Fibroblast of lung (primary cell): Measurements from ENCODE around the gene ADAR. TPM values are rescaled to one million over a fixed set of nuclear protein-coding genes. Genes with fewer than 3 reads are reported as not detected.

ENCODE experiments used
- DNase-seq, 2 donors: peaks; one replicate each; pipeline versions ENCODE4 v3.0.0 to v3.0.0-alpha.2; 2010; ENCODE audit warnings: low read depth in 2 of 2
- H2AFZ ChIP-seq: 2 replicates; pipeline ENCODE4 v1.5.1; 2012; ENCODE audit warnings: low read length, control low read depth, inconsistent platforms
- H3K27ac ChIP-seq: 2 replicates; pipeline ENCODE4 v1.5.1; 2011; ENCODE audit warnings: low read length, control low read depth; ENCODE audit not compliant: insufficient read depth
- H3K27me3 ChIP-seq: 2 replicates; pipeline ENCODE4 v1.5.1; 2011; ENCODE audit warnings: mild to moderate bottlenecking, low read length; ENCODE audit not compliant: control insufficient read depth, insufficient read depth
- H3K36me3 ChIP-seq: 2 replicates; pipeline ENCODE4 v1.5.1; 2011; ENCODE audit warnings: low read length; ENCODE audit not compliant: control insufficient read depth, insufficient read depth
- H3K4me1 ChIP-seq: 2 replicates; pipeline ENCODE4 v1.5.1; 2011; ENCODE audit warnings: low read length; ENCODE audit not compliant: control insufficient read depth, insufficient read depth; ENCODE audit errors: extremely low read depth
- H3K4me2 ChIP-seq: 2 replicates; pipeline ENCODE4 v1.5.1; 2011; ENCODE audit warnings: low read length, control low read depth; ENCODE audit not compliant: insufficient read depth; ENCODE audit errors: extremely low read depth
- H3K4me3 ChIP-seq, 4 experiments: fragments of 200-600 bp in 1 of 4; sonication (generic) in 1 of 4; replicated peaks in 1 of 4; 2 replicates each; pipeline ENCODE4 v1.5.1; 2011 to 2016; ENCODE audit warnings: low read length in 4 of 4, low read depth in 3 of 4, mild to moderate bottlenecking in 3 of 4, control low read depth in 2 of 4, inconsistent platforms in 1 of 4, mixed read lengths in 1 of 4; ENCODE audit not compliant: insufficient read depth in 1 of 4; ENCODE audit errors: control extremely low read depth in 1 of 4
- H3K79me2 ChIP-seq: 2 replicates; pipeline ENCODE4 v1.5.1; 2012; ENCODE audit warnings: mild to moderate bottlenecking, low read length, inconsistent platforms; ENCODE audit not compliant: control insufficient read depth, insufficient read depth
- H3K9ac ChIP-seq: 2 replicates; pipeline ENCODE4 v1.5.1; 2011; ENCODE audit warnings: mild to moderate bottlenecking, low read length, control low read depth; ENCODE audit not compliant: insufficient read depth
- H3K9me3 ChIP-seq: 2 replicates; pipeline ENCODE4 v1.5.1; 2012; ENCODE audit warnings: low read depth, low read length; ENCODE audit not compliant: control insufficient read depth, insufficient read depth
- H4K20me1 ChIP-seq: 2 replicates; pipeline ENCODE4 v1.5.1; 2011; ENCODE audit warnings: low read length; ENCODE audit not compliant: control insufficient read depth, insufficient read depth; ENCODE audit errors: extremely low read depth
- CTCF ChIP-seq, 2 donors: IDR thresholded peaks in 1 of 2; conservative IDR thresholded peaks in 1 of 2; 1 replicate in 1 of 2; 2 replicates in 1 of 2; pipeline ENCODE4 v1.5.1; 2011 to 2012; ENCODE audit warnings: low read length in 2 of 2, control low read depth in 1 of 2, inconsistent platforms in 1 of 2, low read depth in 1 of 2, mild to moderate bottlenecking in 1 of 2
- EZH2 ChIP-seq: IDR thresholded peaks from 2 replicates; pipeline ENCODE4 v1.5.1; 2012; ENCODE audit warnings: low read length, control low read depth, mild to moderate bottlenecking; ENCODE audit errors: missing control alignments
- polyA plus RNA-seq, 2 donors: library from polyadenylated mRNA; depleted of rRNA in 1 of 2; stranded (reverse) in 1 of 2; unstranded in 1 of 2; fragments of >200 nt; gene quantifications; 2 replicates each; pipeline ENCODE4 v1.2.1, GENCODE V29; 2011 to 2012; ENCODE audit warnings: missing spikeins in 1 of 2
- total RNA-seq: library from RNA; depleted of rRNA; stranded (reverse); fragments of >200 nt; gene quantifications from 2 replicates; pipeline ENCODE4 v1.2.1, GENCODE V29; 2014

ADAR gene
- total and polyA plus RNA-seq, 2 donors (not counting 1 experiment from before 2014, with no cell fraction given) = 98.4 to 140 TPM

- Histone ChIP-seq H3K4me2 (peak overlapping the region; percentile 99), H3K4me3 (peak overlapping the region; percentile 66 to 92 (median 69)), H2AFZ (peak overlapping the region; percentile 98), H3K79me2 (peaks cover 32% of the 10 kb centered on the region), H3K27ac (peak overlapping the region; percentile 87), H4K20me1 (no peaks in the 10 kb centered on the region), H3K9me3 (no peaks in the 10 kb centered on the region), H3K27me3 (no peaks in the 10 kb centered on the region), H3K36me3 (peaks cover 9% of the 10 kb centered on the region), H3K9ac (no peak overlapping the region), H3K4me1 (peaks cover 10% of the 10 kb centered on the region)
- DNase-seq = peak; percentile 85 to 95
- TF ChIP-seq CTCF (conservative IDR thresholded peaks at IDR 0.05 in 1 of 2, IDR thresholded peaks at IDR 0.05 in 1 of 2; ENCODE audit: low read depth in 1 of 2, low read length in 2 of 2) (peak; percentile 89 to 92), EZH2 (no peak)
These were observed 48.4 kb downstream of the ADAR start for GRCh38 chr1:154559466-154560044.

DNA sequence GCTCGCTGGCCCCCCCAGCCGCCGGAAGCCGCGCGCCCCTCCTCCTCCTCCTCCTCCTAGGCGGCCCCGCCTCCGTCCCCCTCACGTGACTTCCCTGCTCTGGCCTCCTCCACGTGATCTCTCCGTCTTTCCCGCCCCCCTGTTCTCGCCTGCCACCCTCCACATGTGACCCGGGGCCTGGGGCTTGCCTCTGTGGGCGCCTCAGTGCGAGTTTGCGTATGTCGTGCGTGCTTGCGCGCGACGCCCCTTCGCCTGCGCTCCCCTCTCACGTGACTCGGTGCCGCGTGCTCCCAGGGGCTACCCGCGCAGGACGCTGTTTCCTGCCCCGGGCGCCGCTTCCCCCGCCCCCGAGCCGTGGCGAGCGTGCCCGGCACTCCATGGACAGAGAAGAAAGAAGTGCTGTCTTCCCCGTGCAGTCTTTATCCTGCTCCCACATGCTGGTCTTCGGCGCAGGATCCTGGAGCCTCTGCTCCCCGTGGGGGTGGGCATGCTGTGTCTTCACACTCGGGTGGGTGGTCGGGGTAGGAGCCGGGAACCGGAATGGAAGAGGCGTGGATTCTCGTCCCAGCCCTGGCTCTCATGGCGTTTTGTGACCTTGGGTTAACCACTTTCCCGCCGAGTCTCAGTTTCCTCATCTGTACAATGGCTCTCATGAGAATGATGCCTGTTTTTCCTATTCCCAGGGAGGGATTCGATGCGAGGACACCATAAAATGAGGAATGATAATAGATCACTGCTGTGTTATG, 49.1 kb downstream of the ADAR start:
- Histone ChIP-seq H3K27me3 (no peaks in the 10 kb centered on the region), H3K4me1 (peaks cover 10% of the 10 kb centered on the region), H3K4me2 (peak overlapping the region; percentile 99), H2AFZ (peak overlapping the region; percentile 98), H3K9ac (peak overlapping the region; percentile 64), H3K27ac (peak overlapping the region; percentile 87), H3K79me2 (peaks cover 32% of the 10 kb centered on the region), H4K20me1 (no peaks in the 10 kb centered on the region), H3K36me3 (peaks cover 11% of the 10 kb centered on the region), H3K4me3 (peak overlapping the region; percentile 66 to 92 (median 69)), H3K9me3 (no peaks in the 10 kb centered on the region)
- peak; percentile 98 to 99 for DNase-seq
- TF ChIP-seq CTCF (conservative IDR thresholded peaks at IDR 0.05 in 1 of 2, IDR thresholded peaks at IDR 0.05 in 1 of 2; ENCODE audit: low read depth in 1 of 2, low read length in 2 of 2) (no peak), EZH2 (no peak)

- Histone ChIP-seq H3K36me3 (peaks cover 16% of the 10 kb centered on the region), H3K27me3 (no peaks in the 10 kb centered on the region), H3K4me1 (peaks cover 10% of the 10 kb centered on the region), H3K9me3 (no peaks in the 10 kb centered on the region), H2AFZ (peak within 1 kb of the TSS; percentile 98), H3K79me2 (peaks cover 32% of the 10 kb centered on the region), H4K20me1 (no peaks in the 10 kb centered on the region), H3K4me2 (peak within 1 kb of the TSS; percentile 99), H3K4me3 (peak within 1 kb of the TSS; percentile 66 to 98 (median 84)), H3K27ac (peak within 1 kb of the TSS; percentile 87), H3K9ac (peak within 1 kb of the TSS; percentile 73)
- TF ChIP-seq EZH2 (no peak), CTCF (conservative IDR thresholded peaks at IDR 0.05 in 1 of 2, IDR thresholded peaks at IDR 0.05 in 1 of 2; ENCODE audit: low read depth in 1 of 2, low read length in 2 of 2) (no peak)
- DNase-seq = peak in 1 of 2 donors; percentile 23
These were observed 49.9 kb downstream of the ADAR start, which contains the start of gene UBE2Q1 for GRCh38 chr1:154557939-154558719. UBE2Q1 (minus strand) TSS chr1:154558662; CDS start chr1:154558553, 109 bp downstream.
